HepG2 (cell line): ENCODE measurements around the gene ARL14EP. TPM values are rescaled to one million over a fixed set of nuclear protein-coding genes. Genes with fewer than 3 reads are reported as not detected.

Experiments
- ATAC-seq: fragments of 200-7000 bp; cut with Tn5 transposase; 3 replicates; pipeline ENCODE4 v1.9.1; 2020; ENCODE audit warnings: mild to moderate bottlenecking, moderate library complexity
- BruUV-seq: library from RNA; stranded (reverse); fragments of 400-500 nt; replicated peaks from 2 replicates; lab custom pipeline; 2021; lab: Mats Ljungman, UMichigan
- CTCF ChIA-PET: fragments of 300-600 bp; formaldehyde crosslinking; extraction: SDS; loops from one replicate; lab custom pipeline; 2021; ENCODE audit warnings: low total read pairs, inconsistent platforms, low intra/inter-chr PET ratio; lab: Yijun Ruan, JAX
- POLR2A ChIA-PET: fragments of 350-600 bp; sonication (Branson Sonifier 250); formaldehyde crosslinking; loops from one replicate; lab custom pipeline; 2020; ENCODE audit warnings: antibody characterized with exemption, inconsistent platforms; lab: Yijun Ruan, JAX
- DNase-seq: peaks from one replicate; pipeline ENCODE4 v3.0.0-alpha.2; 2015; ENCODE audit warnings: low spot score
- FAIRE-seq: peaks from 3 replicates; lab custom pipeline; 2011; peaks lifted over from hg19 to GRCh38; lab: Jason Lieb, UNC
- H2AFZ ChIP-seq: one replicate; pipeline ENCODE4 v1.6.1; 2011; ENCODE audit warnings: low read length, inconsistent platforms
- H3K27ac ChIP-seq: fragments of 300-600 bp; 3 replicates; pipeline ENCODE4 v1.8.0; 2011; ENCODE audit warnings: mixed run types, mild to moderate bottlenecking, mixed read lengths, low read length, inconsistent platforms; ENCODE audit not compliant: insufficient read depth; ENCODE audit errors: extremely low read length
- H3K27me3 ChIP-seq, 2 experiments: fragments of 200-600 bp in 1 of 2; 2 replicates in 1 of 2; 3 replicates in 1 of 2; pipeline versions ENCODE4 v1.6.0 to v1.8.0; 2011; ENCODE audit warnings: low read length in 2 of 2, mild to moderate bottlenecking in 2 of 2, moderate library complexity in 2 of 2, inconsistent platforms in 1 of 2; ENCODE audit not compliant: insufficient read depth in 2 of 2, control insufficient read depth in 1 of 2
- H3K36me3 ChIP-seq, 2 experiments: fragments of 200-600 bp in 1 of 2; replicated peaks in 1 of 2; 2 replicates in 1 of 2; 3 replicates in 1 of 2; pipeline versions ENCODE4 v1.5.1 to v1.8.0; 2011; ENCODE audit warnings: low read length in 2 of 2, inconsistent platforms in 1 of 2; ENCODE audit not compliant: insufficient read depth in 2 of 2, control insufficient read depth in 1 of 2
- H3K4me1 ChIP-seq: 2 replicates; pipeline ENCODE4 v1.5.1; 2012; ENCODE audit warnings: low read length, inconsistent platforms; ENCODE audit not compliant: insufficient read depth
- H3K4me2 ChIP-seq: 2 replicates; pipeline ENCODE4 v1.6.0; 2011; ENCODE audit warnings: low read depth, low read length, inconsistent platforms
- H3K4me3 ChIP-seq, 3 experiments: fragments of 200-600 bp in 1 of 3; sonication (generic), shearing (Covaris generic) in 1 of 3; replicated peaks in 1 of 3; 2 replicates each; pipeline ENCODE4 v1.5.1; 2011 to 2016; ENCODE audit warnings: low read length in 3 of 3, inconsistent platforms in 2 of 3, low read depth in 2 of 3, mild to moderate bottlenecking in 2 of 3, control low read depth in 1 of 3, mixed read lengths in 1 of 3; ENCODE audit not compliant: insufficient read depth in 1 of 3
- H3K79me2 ChIP-seq: one replicate; pipeline ENCODE4 v1.6.1; 2011; ENCODE audit warnings: low read length, inconsistent platforms; ENCODE audit not compliant: insufficient read depth
- H3K9ac ChIP-seq: 2 replicates; pipeline ENCODE4 v1.6.0; 2011; ENCODE audit warnings: mild to moderate bottlenecking, low read depth, low read length, inconsistent platforms; ENCODE audit not compliant: insufficient read depth
- H3K9me3 ChIP-seq: 2 replicates; pipeline ENCODE4 v1.5.1; 2012; ENCODE audit warnings: mild to moderate bottlenecking, low read length
- H4K20me1 ChIP-seq: 2 replicates; pipeline ENCODE4 v1.6.0; 2011; ENCODE audit warnings: inconsistent platforms, mild to moderate bottlenecking, low read length, moderate library complexity; ENCODE audit not compliant: insufficient read depth
- ARID5B ChIP-seq: IDR thresholded peaks from 2 replicates; pipeline ENCODE4 v1.4.0; 2020; ENCODE audit warnings: mild to moderate bottlenecking, missing genetic modification reagents
- ATF3 ChIP-seq: sonication (generic); formaldehyde crosslinking; IDR thresholded peaks from 2 replicates; pipeline ENCODE4 v1.4.0; 2020; ENCODE audit warnings: missing genetic modification reagents
- FLYWCH1 ChIP-seq: sonication (generic); formaldehyde crosslinking; IDR thresholded peaks from 2 replicates; pipeline ENCODE4 v1.8.1; 2023; ENCODE audit warnings: mild to moderate bottlenecking, missing genetic modification reagents
- HDAC1 ChIP-seq: sonication (generic); formaldehyde crosslinking; IDR thresholded peaks from 2 replicates; pipeline ENCODE4 v1.5.1; 2020; ENCODE audit warnings: mild to moderate bottlenecking, missing genetic modification reagents
- KDM4B ChIP-seq: sonication (generic); formaldehyde crosslinking; IDR thresholded peaks from 2 replicates; pipeline ENCODE4 v1.4.0; 2020; ENCODE audit warnings: missing genetic modification reagents
- KLF16 ChIP-seq, 2 experiments: sonication (generic) in 1 of 2; formaldehyde crosslinking in 1 of 2; IDR thresholded peaks; 2 replicates each; pipeline versions ENCODE4 v1.6.1 to v1.8.0; 2016 to 2023; ENCODE audit warnings: missing genetic modification reagents in 2 of 2, missing compliant biosample characterization in 1 of 2
- MAX ChIP-seq: IDR thresholded peaks from 2 replicates; pipeline ENCODE4 v1.6.1; 2012; ENCODE audit warnings: inconsistent platforms
- NFAT5 ChIP-seq: sonication (generic); formaldehyde crosslinking; IDR thresholded peaks from 2 replicates; pipeline ENCODE4 v1.4.0; 2020; ENCODE audit warnings: missing genetic modification reagents
- PREB ChIP-seq: sonication (generic); formaldehyde crosslinking; IDR thresholded peaks from 2 replicates; pipeline ENCODE4 v1.4.0; 2020; ENCODE audit warnings: missing genetic modification reagents
- ZMYM4 ChIP-seq: sonication (generic); formaldehyde crosslinking; IDR thresholded peaks from 2 replicates; pipeline ENCODE4 v1.8.1; 2023; ENCODE audit warnings: mild to moderate bottlenecking, missing genetic modification reagents
- ZNF629 ChIP-seq: sonication (generic); formaldehyde crosslinking; conservative IDR thresholded peaks from 2 replicates; pipeline ENCODE4 v1.5.0; 2020; ENCODE audit warnings: missing genetic modification reagents
- ZNF770 ChIP-seq: sonication (generic); formaldehyde crosslinking; IDR thresholded peaks from 2 replicates; pipeline ENCODE4 v1.5.0; 2020; ENCODE audit warnings: mild to moderate bottlenecking, missing genetic modification reagents
- WGBS: methylation state at CpG from one replicate; pipeline ENCODE4 v1.1.6; 2017; ENCODE audit warnings: low lambda C conversion rate; 5-methylcytosine and 5-hydroxymethylcytosine counted together
- in situ Hi-C: cut with HindIII; loops from 2 replicates; pipeline ENCODE4 v1.10.0; 2017; ENCODE audit warnings: low pct_unique_long_range_greater_than_20kb; ENCODE audit not compliant: extremely low pct_ligation_motif_present
- intact Hi-C: fragments of 100-400 bp; cut with micrococcal nuclease; formaldehyde crosslinking; loops from one replicate; pipeline ENCODE4 v1.10.0; 2022; ENCODE audit not compliant: unreplicated experiment
- polyA plus RNA-seq, 8 experiments: library from polyadenylated mRNA; depleted of rRNA in 3 of 8; stranded (reverse) in 7 of 8; unstranded in 1 of 8; fragments of >200 nt; fragmentation: Illumina TruSeq in 4 of 8; extraction: Trizol in 4 of 8; gene quantifications; 2 replicates each; pipeline versions ENCODE4 v1.2.1 to v1.2.3, GENCODE V29; 2011 to 2016; ENCODE audit warnings: low read depth in 4 of 8, missing spikeins in 1 of 8, mixed read lengths in 1 of 8; ENCODE audit not compliant: insufficient read depth in 1 of 8
- total RNA-seq, 5 experiments: library from RNA; depleted of rRNA; stranded (reverse); fragments of >200 nt; fragmentation: Illumina TruSeq; extraction: Trizol; gene quantifications; 2 replicates each; pipeline ENCODE4 v1.2.3, GENCODE V29; 2016; ENCODE audit warnings: low read depth in 1 of 5

Gene ARL14EP
- total and polyA plus RNA-seq, 2 of the 13 experiments (the other 11 are each of a cell fraction or from before 2014, with no cell fraction given) = 9.8 to 15.4 TPM

- Histone ChIP-seq H3K4me3 (no peak overlapping the region), H3K79me2 (no peaks in the 10 kb centered on the region), H3K4me1 (peaks cover 5% of the 10 kb centered on the region), H3K27me3 (no peaks in the 10 kb centered on the region), H3K27ac (no peak overlapping the region), H3K9ac (no peak overlapping the region), H3K36me3 (no peaks in the 10 kb centered on the region), H3K9me3 (no peaks in the 10 kb centered on the region), H3K4me2 (no peak overlapping the region), H2AFZ (no peak overlapping the region), H4K20me1 (no peaks in the 10 kb centered on the region)
- ChIA-PET POLR2A (no interaction called here), CTCF (no interaction called here)
- BruUV-seq = no TSS peak
- 4% methylated on average over 2 of the region's 2 CpGs for WGBS
- DNase-seq (peak; percentile 70), FAIRE-seq (peak; percentile 40), ATAC-seq (peak; percentile 94)
- intact Hi-C loops = loop anchor here (5.0 kb wide), 1 partner anchor 945 kb away; no protein-coding TSS in a partner anchor
- in situ Hi-C loops = no loop called here
- TF ChIP-seq PREB (CRISPR knock-in tag) (no peak), KLF16 (CRISPR knock-in tag; IDR thresholded peaks at IDR 0.05) (peak in 1 of 2 experiments; percentile 55; a peak in 1 of 4 replicates), ZMYM4 (CRISPR knock-in tag) (no peak), ARID5B (peak; percentile 84), ZNF629 (no peak), ATF3 (CRISPR knock-in tag) (no peak), ZNF770 (CRISPR knock-in tag) (no peak), FLYWCH1 (no peak), KDM4B (no peak), HDAC1 (CRISPR knock-in tag) (peak; percentile 61; the same call in 1 of the 2 replicates), NFAT5 (no peak), MAX (no peak)
Observed at GRCh38 chr11:30292545-30292944, 30.4 kb upstream of the ARL14EP start.
